GM21367 (cell line): Measurements from ENCODE around the gene PPIL3.
"Not testable (repeated sequence)": the region's sequence is repeated elsewhere in the genome, so short reads cannot be mapped to it uniquely, and the experiment has no call there.

Source experiments
- ATAC-seq: cut with Tn5 transposase; IDR thresholded peaks from one replicate; pipeline ENCODE4 v1.9.1; 2021; ENCODE audit not compliant: unreplicated experiment

The PPIL3 gene

DNA sequence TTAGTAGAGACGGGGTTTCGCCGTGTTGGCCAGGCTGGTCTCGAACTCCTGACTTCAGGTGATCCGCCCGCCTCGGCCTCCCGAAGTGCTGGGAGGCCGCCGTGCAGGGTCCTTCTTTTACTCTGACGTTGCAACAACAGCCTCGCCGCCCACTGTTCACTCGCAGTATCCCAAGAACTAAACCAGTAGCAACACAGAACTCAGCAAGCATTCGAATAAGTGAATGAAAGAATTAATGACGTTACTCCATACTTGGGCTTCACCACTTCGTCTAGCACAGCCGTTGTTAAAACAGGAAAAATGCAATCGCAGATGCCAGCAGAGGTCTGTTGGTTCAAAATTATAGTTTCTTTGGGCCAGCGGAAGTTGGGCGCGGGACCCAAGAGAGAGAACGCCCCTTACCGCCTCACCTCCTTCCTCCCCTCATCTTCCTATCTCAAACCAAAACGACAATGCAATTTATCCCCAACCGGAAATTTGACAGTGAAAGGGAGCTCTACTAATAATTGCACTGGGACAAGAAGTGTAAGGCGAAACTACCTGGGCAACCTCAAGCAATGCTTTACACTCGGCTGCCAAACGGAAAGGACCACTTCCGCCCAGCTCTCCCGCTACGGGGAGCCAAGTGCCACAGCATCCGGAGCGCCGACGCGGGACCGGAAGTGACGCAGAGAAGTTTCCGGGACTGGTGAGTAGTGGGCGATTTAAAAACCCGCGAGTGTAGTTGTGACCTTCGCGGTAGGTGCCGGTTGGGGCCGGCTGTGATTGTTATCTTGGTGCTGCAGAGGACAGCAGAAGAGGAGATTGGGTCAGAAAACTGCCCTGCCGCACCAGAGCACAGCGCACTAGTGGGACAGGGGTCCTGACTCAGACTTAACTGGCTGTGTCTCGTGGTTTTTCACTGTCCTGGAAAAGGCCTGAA, at the start of gene PPIL3, which contains the start of gene NIF3L1:
TSS of gene PPIL3 (minus strand) at position 374 of the 922 bp plus-strand sequence. CDS start 1,462 bp downstream, outside the sequence.
TSS of gene NIF3L1 (plus strand) at position 668 of the 922 bp plus-strand sequence. CDS start 2,573 bp downstream, outside the sequence.
- peak; percentile 83 for ATAC-seq

DNA sequence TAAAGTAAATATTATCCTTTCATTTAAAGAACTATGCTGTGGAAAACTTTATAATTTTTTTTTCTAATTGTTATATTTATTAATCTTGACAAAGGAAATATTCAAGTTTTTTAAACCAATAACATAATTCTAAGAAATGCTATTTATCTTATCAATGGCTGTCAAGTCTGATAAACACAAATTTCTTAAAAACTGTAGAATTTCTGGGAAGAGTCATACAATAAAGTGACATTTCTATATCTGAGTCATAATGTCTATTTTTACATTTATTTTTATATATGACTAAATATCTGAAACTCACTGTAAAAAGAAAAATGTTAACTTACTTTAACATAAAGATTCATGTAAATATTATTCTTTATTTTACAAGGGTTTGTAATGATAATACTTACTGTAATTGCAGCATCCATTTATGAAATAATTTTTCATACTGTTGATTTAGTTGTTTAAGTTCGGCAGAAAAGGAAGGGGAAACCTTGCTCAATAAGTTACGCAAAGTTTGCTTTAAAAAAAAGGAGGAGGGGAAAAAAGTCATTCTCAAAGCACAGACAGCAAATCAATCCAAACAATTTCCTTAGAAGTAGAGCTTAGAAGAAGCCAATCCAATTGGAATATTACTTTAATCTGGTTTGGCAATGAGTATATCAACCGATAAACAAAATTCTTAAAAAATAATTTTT, 42.2 kb upstream of the PPIL3 start:
- no peak for ATAC-seq

DNA sequence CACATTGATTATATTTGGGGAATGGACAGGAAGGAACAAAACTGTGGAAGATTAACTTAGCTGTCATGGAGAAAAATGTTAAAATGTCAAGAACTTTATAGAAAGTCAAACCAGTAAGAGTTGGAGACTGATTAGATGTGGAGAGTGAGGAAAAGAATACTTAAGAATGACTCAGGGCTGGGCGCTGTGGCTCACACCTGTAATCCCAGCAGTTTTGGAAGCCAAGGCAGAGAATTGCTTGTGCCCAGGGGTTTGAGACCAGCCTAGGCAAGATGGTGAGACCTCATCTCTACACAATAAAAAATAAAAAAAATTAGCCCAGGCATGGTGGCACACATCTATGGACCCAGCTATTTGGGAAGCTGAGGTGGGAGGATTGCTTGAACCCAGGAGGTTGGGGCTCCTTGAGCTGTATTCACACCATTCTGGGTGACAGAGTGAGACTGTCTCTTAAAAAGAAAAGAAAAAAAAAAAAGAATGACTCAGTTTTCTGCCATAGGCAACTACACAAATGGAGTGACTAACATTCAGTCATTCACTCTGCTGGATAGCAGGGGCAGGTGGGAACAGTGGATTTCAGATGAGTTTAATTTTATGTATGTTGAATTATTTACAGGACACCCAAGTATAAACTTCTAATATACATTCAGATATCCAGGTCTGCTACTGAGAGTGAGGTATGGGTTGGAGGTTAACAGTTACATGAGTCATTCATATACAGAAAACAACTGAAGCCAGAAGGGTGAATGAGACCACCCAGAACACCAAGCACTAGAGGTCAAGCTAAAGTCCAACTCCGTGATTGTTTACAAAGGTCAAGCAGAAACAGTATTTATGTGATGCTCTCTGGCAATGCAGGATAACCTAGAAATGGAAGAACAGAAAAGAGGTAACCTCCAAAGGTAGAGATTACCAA, 40.7 kb upstream of the PPIL3 start:
- ATAC-seq = no peak

DNA sequence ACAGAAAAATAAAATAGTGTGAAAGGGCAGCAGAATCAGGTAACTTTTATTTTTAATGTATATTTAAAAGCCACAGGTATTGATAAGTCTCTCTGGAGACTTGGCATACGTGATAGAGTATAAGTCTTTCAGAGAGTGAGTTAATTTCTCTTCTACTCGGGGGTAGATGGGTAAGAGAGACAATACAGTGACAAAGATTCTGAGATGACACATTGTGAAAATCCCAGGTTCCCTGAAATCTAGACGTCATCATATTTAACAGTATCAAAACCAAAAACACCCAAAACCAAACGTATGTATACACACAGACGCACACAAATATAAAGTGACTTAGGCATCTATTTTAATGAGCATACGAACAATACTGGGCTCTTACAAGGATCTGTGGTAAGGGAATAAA, 33.6 kb upstream of the PPIL3 start:
- no peak for ATAC-seq

- ATAC-seq = no peak
Observed at GRCh38 chr2:200913654-200914053, 24.8 kb upstream of the PPIL3 start.

- ATAC-seq = no peak
Observed at GRCh38 chr2:200909958-200910357, 21.1 kb upstream of the PPIL3 start.

DNA sequence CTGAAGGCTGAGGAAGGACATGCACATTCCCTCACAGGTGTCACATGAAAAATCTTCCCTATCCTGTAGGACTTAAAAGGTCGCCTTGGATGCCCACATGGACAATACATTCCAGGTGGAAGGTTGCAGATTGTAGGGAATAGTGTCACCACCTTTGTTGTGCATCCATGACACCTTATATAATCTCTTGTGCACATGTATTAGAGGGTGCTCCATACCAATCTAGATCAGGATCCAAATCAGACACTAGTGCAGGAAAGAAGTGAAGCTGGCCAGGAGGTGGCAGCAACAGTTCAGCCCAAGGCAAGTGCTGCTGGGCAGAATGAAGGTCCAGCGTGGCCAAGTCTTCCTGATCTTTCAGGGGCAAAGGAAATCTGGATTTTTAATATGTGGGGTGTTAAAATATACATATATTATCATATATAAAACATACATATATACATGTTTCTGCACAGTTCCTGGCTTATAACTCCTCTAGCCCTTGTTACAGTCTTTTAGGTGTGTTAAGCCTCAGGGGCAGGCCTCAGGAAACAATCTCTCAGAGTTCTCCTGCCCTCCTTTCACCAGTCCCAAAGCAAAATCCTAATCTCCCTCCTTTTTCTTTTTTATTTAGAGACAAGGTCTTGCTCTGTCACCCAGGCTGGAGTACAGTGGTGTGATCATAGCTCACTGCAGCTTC, 16.9 kb upstream of the PPIL3 start:
- ATAC-seq = no peak

- ATAC-seq = peak; percentile 93
Observed at GRCh38 chr2:200901459-200902072, 12.7 kb upstream of the PPIL3 start.

DNA sequence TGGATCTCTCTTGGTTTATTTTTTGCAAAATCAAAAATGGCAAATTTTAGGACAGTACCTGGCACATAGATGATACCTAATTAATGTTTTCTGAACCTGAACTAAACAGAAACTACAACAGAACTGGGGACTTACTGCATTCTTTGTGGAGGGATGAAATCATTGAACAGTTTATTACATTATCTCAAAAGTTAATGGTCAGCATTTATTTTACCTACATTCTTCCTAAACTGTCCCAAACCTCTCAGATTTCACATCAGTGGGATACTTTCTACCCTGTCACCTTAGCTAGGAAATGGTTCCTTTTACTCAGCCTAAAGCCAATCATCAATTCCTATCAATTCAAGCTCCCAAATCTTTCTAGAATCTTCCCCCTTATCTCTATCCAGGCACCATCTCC, 10.6 kb upstream of the PPIL3 start:
- ATAC-seq = no peak

- ATAC-seq = not testable (repeated sequence)
Observed at GRCh38 chr2:200881715-200882249, 7.1 kb downstream of the PPIL3 start.

- ATAC-seq = no peak
Observed at GRCh38 chr2:200878289-200878880, 10.5 kb downstream of the PPIL3 start.

DNA sequence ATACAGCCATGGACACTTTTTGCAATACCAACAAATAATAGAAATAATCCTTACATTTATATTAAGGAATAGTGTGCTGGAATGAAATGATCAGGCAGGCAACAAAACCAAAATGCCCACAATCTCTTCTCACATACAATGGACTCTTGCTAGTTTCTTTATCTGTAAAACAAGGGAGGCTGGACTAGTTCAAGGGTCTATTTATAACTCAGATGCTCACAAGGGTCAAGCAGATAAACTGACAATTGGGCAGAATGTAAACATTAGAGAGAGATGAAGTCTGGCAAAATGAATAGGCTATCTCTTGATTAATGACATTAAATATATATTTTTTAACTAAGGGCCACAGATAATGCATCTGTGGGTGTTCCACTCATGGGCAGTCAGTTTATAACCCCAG, 11.4 kb downstream of the PPIL3 start:
- no peak for ATAC-seq

DNA sequence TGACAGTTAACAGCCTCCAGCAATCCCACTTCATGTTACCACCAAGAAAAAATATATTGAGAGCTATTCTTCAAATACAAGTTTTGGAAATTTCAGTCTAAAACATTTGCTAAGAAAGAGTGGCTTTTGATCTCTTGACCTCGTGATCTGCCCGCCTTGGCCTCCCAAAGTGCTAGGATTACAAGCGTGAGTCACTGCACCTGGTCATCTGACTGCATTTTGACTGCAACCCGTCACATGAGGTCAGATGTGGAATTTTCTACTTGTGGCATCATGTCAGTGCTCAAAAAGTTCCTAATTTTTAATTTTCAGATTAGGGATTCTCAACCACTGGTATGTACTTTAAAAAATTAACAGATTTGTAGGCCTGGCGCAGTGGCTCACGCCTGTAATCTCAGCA, 15.3 kb downstream of the PPIL3 start:
- no peak for ATAC-seq

GRCh38 chr2:200871151-200871550, 17.7 kb downstream of the PPIL3 start:
- ATAC-seq = no peak

DNA sequence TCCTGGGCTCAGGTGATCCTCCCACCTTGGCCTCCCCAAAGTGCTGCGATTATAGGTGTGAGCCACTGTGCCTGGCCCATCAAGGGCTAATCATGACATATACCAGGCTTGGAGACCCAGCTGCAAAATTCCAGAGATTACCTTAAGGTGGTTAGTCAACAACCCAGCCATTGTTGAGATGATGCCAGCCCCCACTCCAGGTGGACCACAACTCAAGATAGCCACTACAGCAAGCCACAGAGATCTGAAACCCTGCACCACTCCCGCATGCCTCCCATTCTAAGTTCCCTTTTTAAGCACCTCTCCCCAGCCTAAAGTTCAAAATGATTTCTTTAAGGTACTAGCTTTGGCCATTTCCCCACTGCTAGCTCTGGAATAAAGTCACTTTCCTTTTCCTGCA, 19.9 kb downstream of the PPIL3 start:
- ATAC-seq = no peak

DNA sequence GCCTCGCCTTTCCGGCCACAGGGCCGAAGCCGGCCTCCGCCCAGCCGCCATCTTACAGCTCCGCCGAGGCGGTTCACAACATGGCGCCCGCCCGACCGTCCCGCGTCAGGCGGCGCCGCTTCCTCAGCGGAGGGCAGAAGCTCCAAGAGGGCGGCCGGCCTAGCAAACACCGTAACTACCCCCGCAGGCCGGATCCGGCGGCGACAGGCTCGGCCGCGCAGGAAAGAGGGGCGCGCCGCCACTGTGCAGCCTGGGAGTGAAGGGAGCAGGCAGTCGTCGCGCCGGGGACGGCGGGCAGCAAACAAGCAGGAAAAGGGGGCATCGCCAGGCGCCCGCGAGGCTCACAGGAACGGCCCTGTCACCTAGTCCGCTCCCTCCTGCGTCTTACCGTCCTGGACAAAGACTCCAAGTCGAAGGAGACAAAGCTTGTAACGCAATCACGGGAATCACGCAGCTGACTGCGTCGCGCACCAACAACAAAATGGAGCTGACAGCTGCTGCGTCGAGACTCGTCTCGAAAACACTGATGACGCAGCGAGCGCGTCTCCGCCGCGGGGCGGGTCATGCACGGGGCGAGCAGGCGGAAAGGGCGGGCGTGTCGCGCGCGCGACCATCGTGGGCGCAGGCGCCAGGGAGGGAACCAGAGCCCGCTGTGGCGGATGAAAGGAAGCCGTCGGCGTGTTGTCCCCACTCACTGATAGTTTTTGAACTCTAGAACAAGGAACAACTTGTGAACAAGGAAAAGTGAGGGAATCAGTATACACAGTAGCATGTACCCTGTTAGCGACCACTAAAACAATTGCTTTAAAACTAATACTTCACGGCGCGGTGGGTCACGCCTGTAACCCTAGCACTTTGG, 24.5 kb downstream of the PPIL3 start, which contains the start of gene CLK1:
TSS of gene CLK1 (minus strand) at position 483 of the 859 bp plus-strand sequence. CDS start 2,796 bp downstream, outside the sequence.
- peak; percentile 79 for ATAC-seq

DNA sequence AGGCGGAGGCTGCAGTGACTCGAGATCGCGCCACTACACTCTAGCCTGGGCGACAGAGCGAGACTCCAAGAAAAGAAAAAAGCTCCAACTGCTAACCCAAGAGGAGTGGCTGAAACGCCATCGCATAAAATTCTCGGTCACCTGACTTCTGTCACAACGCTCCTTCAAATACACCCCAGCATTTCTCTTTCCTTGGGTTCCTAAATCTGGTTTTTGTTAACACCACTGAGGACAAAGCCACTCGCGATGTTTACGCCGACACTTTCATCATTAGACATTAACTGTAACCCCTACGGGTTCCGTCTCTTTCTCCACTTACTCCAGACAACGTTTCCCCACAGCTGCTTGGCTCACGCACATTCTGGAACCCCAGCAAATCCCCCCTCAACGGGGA, 25.1 kb downstream of the PPIL3 start:
- ATAC-seq = peak; percentile 1

DNA sequence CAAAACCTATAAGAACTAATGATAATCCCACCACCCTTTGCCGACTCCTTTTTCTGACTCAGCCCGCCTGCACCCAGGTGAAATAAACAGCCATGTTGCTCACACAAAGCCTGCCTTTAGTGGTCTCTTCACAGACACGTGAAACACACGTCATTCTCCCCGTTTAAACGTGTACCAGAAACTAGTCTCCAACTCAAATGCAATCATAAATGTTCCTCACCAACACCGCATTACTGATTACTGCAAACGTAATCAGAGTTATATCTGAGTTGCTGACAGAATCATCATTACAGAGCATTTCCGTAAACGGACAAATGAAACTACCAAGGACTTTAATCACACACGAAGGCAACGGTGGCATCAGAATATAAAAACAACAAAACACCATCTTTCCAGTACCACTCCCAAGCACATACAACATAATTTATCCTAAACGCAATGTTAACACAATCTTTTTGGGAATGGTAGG, 26.3 kb downstream of the PPIL3 start:
- ATAC-seq = no peak
